ENCODE data around the gene XYLT1.

The XYLT1 gene

GRCh38 chr16:17504050-17504449 is 33.3 kb upstream of the XYLT1 start:
- DNase-seq (ENCODE audit: extremely low spot score), result no peak
- TF ChIP-seq HDGF (IDR thresholded peaks at IDR 0.05; ENCODE audit: borderline replicate concordance) (no peak), FOXM1 (IDR thresholded peaks at IDR 0.05; ENCODE audit: borderline replicate concordance) (no peak), LEF1 (IDR thresholded peaks at IDR 0.05; ENCODE audit: borderline replicate concordance) (no peak), SP1 (IDR thresholded peaks at IDR 0.05) (no peak), FOXA1 (IDR thresholded peaks at IDR 0.05) (no peak), ZNF384 (IDR thresholded peaks at IDR 0.05) (no peak), FOXK2 (IDR thresholded peaks at IDR 0.05) (no peak), ARNT (IDR thresholded peaks at IDR 0.05) (no peak), ELF4 (IDR thresholded peaks at IDR 0.05) (no peak), NFRKB (IDR thresholded peaks at IDR 0.05) (no peak)
- TF ChIP-seq, protein P1, sequence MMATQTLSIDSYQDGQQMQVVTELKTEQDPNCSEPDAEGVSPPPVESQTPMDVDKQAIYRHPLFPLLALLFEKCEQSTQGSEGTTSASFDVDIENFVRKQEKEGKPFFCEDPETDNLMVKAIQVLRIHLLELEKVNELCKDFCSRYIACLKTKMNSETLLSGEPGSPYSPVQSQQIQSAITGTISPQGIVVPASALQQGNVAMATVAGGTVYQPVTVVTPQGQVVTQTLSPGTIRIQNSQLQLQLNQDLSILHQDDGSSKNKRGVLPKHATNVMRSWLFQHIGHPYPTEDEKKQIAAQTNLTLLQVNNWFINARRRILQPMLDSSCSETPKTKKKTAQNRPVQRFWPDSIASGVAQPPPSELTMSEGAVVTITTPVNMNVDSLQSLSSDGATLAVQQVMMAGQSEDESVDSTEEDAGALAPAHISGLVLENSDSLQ (IDR thresholded peaks at IDR 0.05), result no peak
- CTCF ChIA-PET, result no interaction called here
- POLR2A ChIA-PET, result no interaction called here

DNA sequence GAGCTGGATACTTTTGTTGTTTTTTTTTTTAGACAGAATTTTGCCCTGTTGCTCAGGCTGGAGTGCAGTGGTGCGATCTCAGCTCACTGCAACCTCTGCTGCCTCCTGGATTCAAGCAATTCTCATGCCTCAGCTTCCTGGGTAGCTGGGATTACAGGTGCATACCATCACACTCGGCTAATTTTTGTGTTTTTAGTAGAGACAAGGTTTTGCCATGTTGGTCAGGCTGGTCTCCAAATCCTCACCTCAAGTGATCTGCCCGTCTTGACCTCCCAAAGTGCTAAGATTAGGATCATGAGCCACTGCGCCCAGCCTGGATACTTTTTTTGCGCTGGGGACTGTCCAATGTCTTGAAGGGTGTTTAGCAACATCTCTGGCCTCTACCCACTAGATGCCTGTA is 32.6 kb upstream of the XYLT1 start:
- DNase-seq (ENCODE audit: extremely low spot score), result no peak
- CTCF ChIA-PET, result no interaction called here
- POLR2A ChIA-PET, result no interaction called here
- TF ChIP-seq L3MBTL2 (conservative IDR thresholded peaks at IDR 0.05) (no peak), LEF1 (IDR thresholded peaks at IDR 0.05; ENCODE audit: borderline replicate concordance) (no peak), HDGF (IDR thresholded peaks at IDR 0.05; ENCODE audit: borderline replicate concordance) (no peak)

- POLR2A ChIA-PET, result no interaction called here
- DNase-seq (ENCODE audit: extremely low spot score), result no peak
- CTCF ChIA-PET, result no interaction called here
- TF ChIP-seq NFRKB (IDR thresholded peaks at IDR 0.05) (no peak), ARNT (IDR thresholded peaks at IDR 0.05) (no peak), CTBP1 (IDR thresholded peaks at IDR 0.05; ENCODE audit: borderline replicate concordance) (no peak), SUZ12 (IDR thresholded peaks at IDR 0.05) (no peak), ELF4 (IDR thresholded peaks at IDR 0.05) (no peak), FOXK2 (IDR thresholded peaks at IDR 0.05) (no peak), HDGF (IDR thresholded peaks at IDR 0.05; ENCODE audit: borderline replicate concordance) (no peak)
Observed at GRCh38 chr16:17501321-17501720, 30.6 kb upstream of the XYLT1 start.

GRCh38 chr16:17499223-17499902 is 28.6 kb upstream of the XYLT1 start:
- TF ChIP-seq ZNF384 (IDR thresholded peaks at IDR 0.05) (no peak), ARNT (IDR thresholded peaks at IDR 0.05) (no peak), FOXK2 (IDR thresholded peaks at IDR 0.05) (no peak), L3MBTL2 (conservative IDR thresholded peaks at IDR 0.05) (no peak), SUZ12 (IDR thresholded peaks at IDR 0.05) (no peak), CTBP1 (IDR thresholded peaks at IDR 0.05; ENCODE audit: borderline replicate concordance) (no peak)
- ChIA-PET POLR2A (no interaction called here), CTCF (no interaction called here)
- no peak for DNase-seq (ENCODE audit: extremely low spot score)

- DNase-seq (ENCODE audit: extremely low spot score), result no peak
- ChIA-PET POLR2A (no interaction called here), CTCF (no interaction called here)
- TF ChIP-seq, protein P1 (IDR thresholded peaks at IDR 0.05), result no peak
Observed at GRCh38 chr16:17497648-17498047, 26.9 kb upstream of the XYLT1 start.

- ChIA-PET POLR2A (no interaction called here), CTCF (no interaction called here)
- no peak for TF ChIP-seq L3MBTL2 (conservative IDR thresholded peaks at IDR 0.05)
- no peak for TF ChIP-seq FOXA1 (IDR thresholded peaks at IDR 0.05)
- TF ChIP-seq FOXK2 (IDR thresholded peaks at IDR 0.05), result no peak
- TF ChIP-seq ELF4 (IDR thresholded peaks at IDR 0.05), result no peak
- no peak for TF ChIP-seq SUZ12 (IDR thresholded peaks at IDR 0.05)
- no peak for TF ChIP-seq LEF1 (IDR thresholded peaks at IDR 0.05; ENCODE audit: borderline replicate concordance)
- TF ChIP-seq FOXM1 (IDR thresholded peaks at IDR 0.05; ENCODE audit: borderline replicate concordance), result no peak
- TF ChIP-seq, protein P1 (IDR thresholded peaks at IDR 0.05), result no peak
- no peak for TF ChIP-seq ZNF384 (IDR thresholded peaks at IDR 0.05)
- no peak for TF ChIP-seq ARNT (IDR thresholded peaks at IDR 0.05)
Observed at GRCh38 chr16:17496891-17497290, 26.1 kb upstream of the XYLT1 start.

GRCh38 chr16:17493012-17493411 is 22.3 kb upstream of the XYLT1 start:
- ChIA-PET CTCF (no interaction called here), POLR2A (no interaction called here)
- no peak for DNase-seq (ENCODE audit: extremely low spot score)
- TF ChIP-seq BHLHE40 (IDR thresholded peaks at IDR 0.05; ENCODE audit: borderline replicate concordance) (no peak), TARDBP (IDR thresholded peaks at IDR 0.05) (no peak), HDGF (IDR thresholded peaks at IDR 0.05; ENCODE audit: borderline replicate concordance) (no peak), ELF4 (IDR thresholded peaks at IDR 0.05) (no peak), LEF1 (IDR thresholded peaks at IDR 0.05; ENCODE audit: borderline replicate concordance) (no peak), NFRKB (IDR thresholded peaks at IDR 0.05) (no peak), L3MBTL2 (conservative IDR thresholded peaks at IDR 0.05) (no peak), FOXM1 (IDR thresholded peaks at IDR 0.05; ENCODE audit: borderline replicate concordance) (no peak), SUZ12 (IDR thresholded peaks at IDR 0.05) (no peak)

More at GRCh38 chr16:17496891-17497290, 26.1 kb upstream of the XYLT1 start:
- DNase-seq (ENCODE audit: extremely low spot score), result no peak
